Upper lobe of right lung (tissue), 1 donor: Measurements from ENCODE around the gene POM121L2. TPM values are rescaled to one million over a fixed set of nuclear protein-coding genes. Genes with fewer than 3 reads are reported as not detected.

Source experiments
- ATAC-seq: fragments of 200-7000 bp; cut with Tn5 transposase; one replicate; pipeline ENCODE4 v1.9.1; 2020; ENCODE audit warnings: mild to moderate bottlenecking, moderate library complexity
- DNase-seq: peaks from one replicate; pipeline ENCODE4 v3.0.0-alpha.2; 2020
- H3K27ac ChIP-seq: fragments of 200-600 bp; one replicate; pipeline ENCODE4 v1.8.0; 2022
- H3K27me3 ChIP-seq: fragments of 200-600 bp; one replicate; pipeline ENCODE4 v1.8.0; 2022; ENCODE audit warnings: mild to moderate bottlenecking
- H3K36me3 ChIP-seq: fragments of 200-600 bp; one replicate; pipeline ENCODE4 v1.8.0; 2022
- H3K4me1 ChIP-seq: fragments of 200-600 bp; one replicate; pipeline ENCODE4 v1.8.0; 2022
- H3K4me3 ChIP-seq: fragments of 200-600 bp; one replicate; pipeline ENCODE4 v1.8.0; 2022; ENCODE audit warnings: mild to moderate bottlenecking
- H3K9me3 ChIP-seq: fragments of 200-600 bp; one replicate; pipeline ENCODE4 v1.8.0; 2022
- CTCF ChIP-seq: fragments of 200-600 bp; IDR thresholded peaks from one replicate; pipeline ENCODE4 v1.8.0; 2022; ENCODE audit warnings: antibody characterized with exemption
- intact Hi-C: fragments of 100-400 bp; cut with DNase I; formaldehyde crosslinking; loops from one replicate; pipeline ENCODE4 v1.11.0; 2022
- total RNA-seq: library from RNA; stranded (reverse); fragmentation: NEBNext Ultra II Directional; extraction: Animal tissue kit (Norgen Biotek cat#: 25700); gene quantifications from one replicate; pipeline ENCODE4 v1.2.1, GENCODE V29; 2021
- donor health status: DM: no; HTN: yes; CAD: no; lungs with severe emphysema.

The POM121L2 gene
- total RNA-seq, 1 donor from 2014 or later = not detected

DNA sequence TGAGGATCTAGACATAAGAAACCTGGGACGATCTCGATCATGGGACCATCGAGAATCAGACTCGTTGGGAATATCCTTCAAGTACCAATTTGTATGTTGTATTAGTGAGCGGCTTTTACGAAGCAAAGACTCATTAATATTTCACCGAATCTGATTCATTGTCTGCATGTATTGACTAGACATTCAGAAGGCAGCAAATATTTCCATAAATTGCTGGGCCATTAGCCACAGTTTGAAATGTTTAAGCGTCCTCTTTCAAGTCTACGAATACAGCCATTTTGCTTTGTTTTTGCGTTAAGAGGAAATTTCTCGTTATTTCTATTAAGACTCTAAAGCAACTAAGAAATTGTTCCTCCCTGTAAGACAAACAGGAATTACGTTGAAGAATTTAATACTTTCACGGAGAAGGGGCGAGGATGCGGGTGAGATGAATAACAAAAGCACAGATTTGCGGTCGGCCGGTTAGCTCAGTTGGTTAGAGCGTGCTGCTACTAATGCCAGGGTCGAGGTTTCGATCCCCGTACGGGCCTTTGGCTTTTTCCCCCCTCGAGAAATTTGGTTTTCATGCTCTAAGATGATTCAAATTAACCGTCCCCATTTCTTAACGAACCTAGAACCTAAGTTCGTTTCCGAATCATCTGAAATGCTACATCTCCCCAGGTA is 18.5 kb downstream of the POM121L2 start:
- H3K36me3 ChIP-seq = no peaks in the 10 kb centered on the region
- no peak overlapping the region for H3K27ac ChIP-seq
- intact Hi-C loops = no loop called here
- peaks cover 100% of the 10 kb centered on the region for H3K27me3 ChIP-seq
- no peak for ATAC-seq
- no peaks in the 10 kb centered on the region for H3K9me3 ChIP-seq
- no peaks in the 10 kb centered on the region for H3K4me1 ChIP-seq
- TF ChIP-seq CTCF = no peak
- DNase-seq = no peak
- H3K4me3 ChIP-seq = no peak overlapping the region

DNA sequence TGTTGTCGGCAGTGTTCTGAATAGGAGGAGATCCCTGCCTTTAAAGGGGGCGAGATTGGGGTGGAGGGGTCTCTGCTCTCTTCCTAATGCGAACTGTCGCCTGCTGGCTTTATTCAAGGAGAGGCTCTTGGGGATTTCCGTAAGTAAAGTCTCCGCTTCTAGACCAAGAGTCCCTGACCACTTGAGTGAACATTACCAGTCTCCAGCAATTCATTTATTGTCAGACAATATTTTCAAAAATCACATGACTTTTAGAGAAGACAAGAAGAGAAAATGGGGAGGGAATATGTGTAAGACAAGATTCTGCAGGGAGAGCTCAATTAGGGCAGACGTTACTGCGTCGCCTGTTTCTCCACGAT is 21.2 kb downstream of the POM121L2 start:
- ATAC-seq = no peak
- intact Hi-C loops = no loop called here
- Histone ChIP-seq H3K9me3 (no peaks in the 10 kb centered on the region), H3K4me1 (no peaks in the 10 kb centered on the region), H3K27ac (no peak overlapping the region), H3K27me3 (peaks cover 99% of the 10 kb centered on the region), H3K36me3 (no peaks in the 10 kb centered on the region), H3K4me3 (no peak overlapping the region)
- DNase-seq = no peak
- TF ChIP-seq CTCF = no peak

DNA sequence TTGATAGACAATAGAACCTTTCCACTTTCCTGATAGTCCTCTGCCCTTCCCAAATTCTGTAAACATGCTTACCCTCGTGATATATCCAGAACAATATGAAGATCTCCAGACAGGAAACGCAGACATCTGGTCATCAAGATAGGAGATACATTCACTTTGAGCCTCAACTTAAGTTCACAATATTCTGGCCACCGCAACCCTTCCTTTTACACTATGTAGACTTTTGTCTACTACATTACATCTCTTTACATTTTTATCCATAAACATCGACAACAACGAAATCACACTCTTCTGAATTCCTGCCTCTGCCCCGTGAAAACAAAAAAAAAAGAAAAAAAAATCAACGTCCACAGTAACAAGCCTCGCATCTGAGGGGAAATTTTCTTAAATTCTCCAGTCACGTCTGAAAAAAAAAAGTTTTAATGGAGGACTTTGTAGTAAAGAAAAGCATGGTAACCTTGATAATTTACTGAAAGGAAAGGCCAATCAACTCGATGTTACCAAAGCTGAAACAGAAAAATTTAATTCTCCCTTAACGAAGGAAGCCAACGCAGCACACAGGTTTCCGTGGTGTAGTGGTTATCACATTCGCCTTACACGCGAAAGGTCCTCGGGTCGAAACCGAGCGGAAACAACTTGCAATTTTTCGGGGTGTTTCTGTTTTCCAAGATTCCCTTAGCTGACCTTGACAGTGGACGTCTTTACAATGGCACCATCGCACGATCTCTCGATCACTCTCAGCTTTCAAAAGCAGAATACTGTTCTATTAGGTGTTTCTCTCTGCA is 21.8 kb downstream of the POM121L2 start:
- TF ChIP-seq CTCF = no peak
- no peaks in the 10 kb centered on the region for H3K36me3 ChIP-seq
- H3K9me3 ChIP-seq = no peaks in the 10 kb centered on the region
- no peak for ATAC-seq
- intact Hi-C loops = no loop called here
- DNase-seq = no peak
- peaks cover 99% of the 10 kb centered on the region for H3K27me3 ChIP-seq
- H3K4me1 ChIP-seq = no peaks in the 10 kb centered on the region
- no peak overlapping the region for H3K27ac ChIP-seq
- H3K4me3 ChIP-seq = no peak overlapping the region

DNA sequence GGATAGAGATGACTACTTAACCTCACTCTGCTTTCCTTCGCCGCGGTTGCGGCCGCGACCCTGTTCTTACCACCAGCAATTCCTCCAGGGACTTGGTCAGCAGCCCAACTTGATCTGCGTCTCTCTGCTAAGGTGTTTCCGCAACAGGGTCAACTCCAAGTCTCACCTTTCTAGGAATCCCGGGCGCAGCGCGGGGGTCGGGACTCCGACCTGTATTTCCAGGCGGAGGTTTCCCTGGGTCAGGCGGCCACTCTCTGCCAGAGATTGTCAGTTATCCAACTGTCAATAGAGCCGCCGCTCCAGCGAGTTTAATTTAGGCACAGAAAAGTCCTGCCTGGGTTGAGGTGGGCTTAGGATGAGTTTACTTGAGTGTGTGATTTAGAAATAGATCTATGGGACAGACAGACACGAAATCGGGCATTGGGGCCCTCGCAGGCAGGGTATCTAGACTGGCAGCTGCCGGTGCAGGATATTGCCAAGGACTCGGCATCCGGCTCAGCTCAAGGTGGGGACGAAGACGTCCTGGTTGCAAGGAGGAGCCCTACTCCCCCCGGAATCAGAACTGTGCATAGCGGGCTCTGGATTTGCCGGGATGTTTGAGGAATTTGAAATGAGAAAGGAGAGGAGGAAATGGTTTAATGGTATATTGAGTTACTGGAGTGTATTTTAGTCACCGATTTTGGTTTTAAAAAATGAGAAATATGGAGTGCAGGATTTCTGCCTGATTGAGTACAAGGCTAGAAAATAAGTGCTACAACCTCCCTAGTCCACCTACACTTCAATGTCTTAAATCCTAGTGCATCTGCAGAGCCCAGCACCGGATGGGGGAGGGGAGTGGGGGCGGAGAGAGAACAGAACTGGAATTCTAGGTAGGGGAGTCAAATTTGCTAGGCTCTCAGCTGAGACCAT is 23.7 kb downstream of the POM121L2 start:
- Histone ChIP-seq H3K9me3 (no peaks in the 10 kb centered on the region), H3K27me3 (peaks cover 99% of the 10 kb centered on the region), H3K27ac (no peak overlapping the region), H3K4me3 (no peak overlapping the region), H3K4me1 (no peaks in the 10 kb centered on the region), H3K36me3 (no peaks in the 10 kb centered on the region)
- DNase-seq (no peak), ATAC-seq (no peak)
- intact Hi-C loops = no loop called here
- TF ChIP-seq CTCF = no peak

DNA sequence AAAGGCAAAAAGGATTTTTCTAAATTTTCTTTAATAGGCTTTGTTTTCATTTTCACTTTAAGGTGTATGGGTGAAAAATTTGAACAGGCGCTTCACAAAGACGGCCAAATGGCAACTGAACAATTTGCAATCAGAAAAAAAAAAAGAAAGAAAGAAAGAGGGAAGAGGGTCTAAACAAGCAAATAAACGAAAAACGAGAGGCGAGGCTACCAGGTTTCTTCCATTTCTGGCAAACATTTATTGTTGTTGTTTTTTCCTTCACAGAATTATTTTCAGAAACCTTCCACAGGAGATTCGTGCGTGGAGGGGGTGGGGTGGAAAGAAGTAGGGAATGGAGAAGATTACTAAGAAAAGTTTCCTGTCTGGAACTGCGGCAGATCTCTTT is 24.3 kb downstream of the POM121L2 start:
- intact Hi-C loops = no loop called here
- H3K4me1 ChIP-seq = no peaks in the 10 kb centered on the region
- no peak overlapping the region for H3K27ac ChIP-seq
- no peaks in the 10 kb centered on the region for H3K9me3 ChIP-seq
- H3K4me3 ChIP-seq = no peak overlapping the region
- DNase-seq = no peak
- peaks cover 99% of the 10 kb centered on the region for H3K27me3 ChIP-seq
- no peak for ATAC-seq
- no peaks in the 10 kb centered on the region for H3K36me3 ChIP-seq
- TF ChIP-seq CTCF = no peak
